GM12865 (cell line): ENCODE data around the gene ATG10.

Source experiments
- DNase-seq: peaks from one replicate; pipeline ENCODE4 v3.0.0; 2010; ENCODE audit warnings: low read depth
- H3K4me3 ChIP-seq: 2 replicates; pipeline ENCODE4 v1.5.1; 2011; ENCODE audit warnings: mild to moderate bottlenecking, low read depth, low read length, control low read depth
- TF ChIP-seq, protein P1 (sequence below): IDR thresholded peaks from 2 replicates; pipeline ENCODE4 v1.5.1; 2011; ENCODE audit warnings: low read length, control low read depth, low read depth, inconsistent platforms; ENCODE audit not compliant: insufficient read depth; ENCODE audit errors: missing control alignments

ATG10 gene

GRCh38 chr5:82151204-82151603 lies 179.4 kb downstream of the ATG10 start:
- H3K4me3 ChIP-seq, result no peak overlapping the region
- TF ChIP-seq, protein P1, sequence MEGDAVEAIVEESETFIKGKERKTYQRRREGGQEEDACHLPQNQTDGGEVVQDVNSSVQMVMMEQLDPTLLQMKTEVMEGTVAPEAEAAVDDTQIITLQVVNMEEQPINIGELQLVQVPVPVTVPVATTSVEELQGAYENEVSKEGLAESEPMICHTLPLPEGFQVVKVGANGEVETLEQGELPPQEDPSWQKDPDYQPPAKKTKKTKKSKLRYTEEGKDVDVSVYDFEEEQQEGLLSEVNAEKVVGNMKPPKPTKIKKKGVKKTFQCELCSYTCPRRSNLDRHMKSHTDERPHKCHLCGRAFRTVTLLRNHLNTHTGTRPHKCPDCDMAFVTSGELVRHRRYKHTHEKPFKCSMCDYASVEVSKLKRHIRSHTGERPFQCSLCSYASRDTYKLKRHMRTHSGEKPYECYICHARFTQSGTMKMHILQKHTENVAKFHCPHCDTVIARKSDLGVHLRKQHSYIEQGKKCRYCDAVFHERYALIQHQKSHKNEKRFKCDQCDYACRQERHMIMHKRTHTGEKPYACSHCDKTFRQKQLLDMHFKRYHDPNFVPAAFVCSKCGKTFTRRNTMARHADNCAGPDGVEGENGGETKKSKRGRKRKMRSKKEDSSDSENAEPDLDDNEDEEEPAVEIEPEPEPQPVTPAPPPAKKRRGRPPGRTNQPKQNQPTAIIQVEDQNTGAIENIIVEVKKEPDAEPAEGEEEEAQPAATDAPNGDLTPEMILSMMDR, result no peak
- DNase-seq, result no peak

- H3K4me3 ChIP-seq, result no peak overlapping the region
- no peak for DNase-seq
- TF ChIP-seq, protein P1, result no peak
Observed at GRCh38 chr5:82151662-82152061, 179.8 kb downstream of the ATG10 start.

DNA sequence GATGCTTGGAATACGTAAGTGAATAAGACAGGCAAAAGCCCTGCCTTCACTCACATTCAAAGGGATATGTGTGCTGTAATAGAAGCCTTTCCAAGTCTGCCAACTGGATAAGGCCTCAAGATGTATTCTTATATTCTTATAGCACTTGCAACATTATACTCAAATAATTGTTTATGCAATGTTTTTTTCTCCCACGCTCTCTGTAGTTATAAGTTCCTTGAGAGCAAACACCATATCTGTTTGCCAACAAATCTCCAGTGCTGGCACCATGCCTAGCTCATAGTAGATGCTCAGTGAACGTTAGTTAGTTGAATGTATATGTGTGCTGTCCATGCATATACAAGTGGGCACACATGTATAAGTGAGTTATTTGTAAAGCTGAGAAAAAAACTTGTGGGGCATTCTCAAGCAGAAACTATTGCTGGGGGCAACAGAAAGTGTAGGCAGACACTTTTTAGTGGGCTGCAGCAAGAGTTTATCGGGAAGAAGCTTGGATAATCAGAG lies 181.2 kb downstream of the ATG10 start:
- H3K4me3 ChIP-seq, result no peak overlapping the region
- DNase-seq, result no peak
- TF ChIP-seq, protein P1, result no peak

GRCh38 chr5:82154776-82155175 lies 183.0 kb downstream of the ATG10 start:
- TF ChIP-seq, protein P1, result no peak
- DNase-seq, result no peak
- H3K4me3 ChIP-seq, result no peak overlapping the region

- DNase-seq, result no peak
- TF ChIP-seq, protein P1, result no peak
- H3K4me3 ChIP-seq, result no peak overlapping the region
Observed at GRCh38 chr5:82155305-82155704, 183.5 kb downstream of the ATG10 start.

DNA sequence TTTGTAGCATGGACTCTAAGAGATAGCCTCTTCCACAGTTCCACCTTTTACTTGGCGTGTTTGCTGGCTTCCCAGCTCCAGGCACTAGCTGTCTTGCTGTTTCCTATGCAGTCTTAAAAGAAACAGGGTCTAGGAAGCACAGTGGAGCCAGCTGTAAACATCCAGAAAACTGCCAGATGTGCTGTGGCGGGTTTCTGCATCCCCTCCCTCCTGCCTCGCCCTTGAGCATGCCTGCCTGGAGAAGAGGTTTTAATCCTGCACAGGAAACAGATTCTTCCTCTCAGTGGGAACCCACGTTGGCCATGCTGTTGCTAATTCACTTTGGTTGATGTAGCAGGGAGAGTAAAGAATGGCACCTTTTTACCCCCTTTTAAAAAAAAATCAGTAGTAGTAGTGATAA lies 185.1 kb downstream of the ATG10 start:
- TF ChIP-seq, protein P1, result no peak
- H3K4me3 ChIP-seq, result no peak overlapping the region
- no peak for DNase-seq

DNA sequence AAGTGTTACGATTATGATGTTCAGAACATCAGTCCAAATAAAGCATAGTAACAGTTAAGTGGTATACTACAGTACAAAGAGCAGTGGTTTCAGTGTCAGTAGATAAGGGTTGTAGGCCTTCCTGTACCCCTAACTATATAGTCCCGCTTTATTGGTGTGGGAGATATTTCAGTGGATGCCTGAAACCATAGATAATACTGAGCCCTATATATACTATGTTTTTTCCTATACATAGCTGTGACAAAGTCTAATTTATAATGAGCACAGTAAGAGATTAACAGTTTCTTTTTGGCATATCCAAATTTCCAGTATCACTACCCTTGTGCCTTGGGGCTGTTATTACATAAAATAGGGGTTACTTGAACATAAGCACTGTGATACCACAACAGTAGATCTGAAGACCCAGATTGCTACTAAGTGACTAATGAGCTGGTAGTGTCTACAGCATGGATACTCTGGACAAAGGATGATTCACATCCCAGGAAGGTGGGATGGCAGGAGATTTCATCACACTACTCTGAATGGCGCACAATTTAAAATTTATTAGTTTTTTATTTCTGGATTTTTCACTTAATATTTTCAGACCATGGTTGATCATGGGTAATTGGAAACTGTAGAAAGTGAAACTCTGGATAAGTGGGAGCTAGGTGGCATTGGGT lies 187.1 kb downstream of the ATG10 start:
- no peak for DNase-seq
- H3K4me3 ChIP-seq, result no peak overlapping the region
- TF ChIP-seq, protein P1, result no peak
